Measurements from ENCODE around the gene TAGLN3. TPM values are rescaled to one million over a fixed set of nuclear protein-coding genes. Genes with fewer than 3 reads are reported as not detected.
A peak's percentile ranks its signal among the peaks of the same experiment; 100 is the strongest.

TAGLN3 gene
- total and polyA plus RNA-seq, 11 donors: 0.25 to 1.7 (median 0.77) TPM; not detected in 4

GRCh38 chr3:112004187-112004586 is 5.5 kb downstream of the TAGLN3 start:
- 89 to 91% (median 89%) methylated on average over 2 of the region's 2 CpGs for WGBS, 4 donors
- Histone ChIP-seq H3K9me3 (no peaks in the 10 kb centered on the region), H3K27me3 (peaks cover 0 to 17% (median 0%) of the 10 kb centered on the region in 9 donors), H3K4me3 (no peak overlapping the region), H3K36me3 (no peaks in the 10 kb centered on the region), H3K4me1 (peaks cover 0 to 18% (median 6%) of the 10 kb centered on the region in 12 donors), H3K27ac (no peak overlapping the region)
- no peak for ATAC-seq
- TF ChIP-seq CTCF (IDR thresholded peaks at IDR 0.05) (no peak), POLR2A (IDR thresholded peaks at IDR 0.05) (no peak)
- intact Hi-C loops (cut with DNase I): no loop called here
- DNase-seq: no peak

GRCh38 chr3:112004669-112005068 is 5.9 kb downstream of the TAGLN3 start:
- H3K4me1 ChIP-seq: peaks cover 0 to 14% (median 2%) of the 10 kb centered on the region in 12 donors
- no peaks in the 10 kb centered on the region for H3K9me3 ChIP-seq
- no peak for TF ChIP-seq CTCF (IDR thresholded peaks at IDR 0.05)
- no peak for TF ChIP-seq POLR2A (IDR thresholded peaks at IDR 0.05)
- H3K36me3 ChIP-seq: no peaks in the 10 kb centered on the region
- H3K27ac ChIP-seq: no peak overlapping the region
- no peak overlapping the region for H3K4me3 ChIP-seq
- no peak for ATAC-seq
- 91 to 96% (median 94%) methylated on average over 2 of the region's 2 CpGs for WGBS, 4 donors
- H3K27me3 ChIP-seq: peaks cover 0 to 12% (median 0%) of the 10 kb centered on the region in 9 donors
- DNase-seq: no peak
- intact Hi-C loops (cut with DNase I): no loop called here

- TF ChIP-seq CTCF (IDR thresholded peaks at IDR 0.05) (no peak), POLR2A (IDR thresholded peaks at IDR 0.05) (no peak)
- H3K9me3 ChIP-seq: no peaks in the 10 kb centered on the region
- H3K27ac ChIP-seq: no peak overlapping the region
- H3K4me1 ChIP-seq: peaks cover 0 to 15% (median 2%) of the 10 kb centered on the region in 12 donors
- 74 to 98% (median 86%) methylated on average over 4 of the region's 4 CpGs for WGBS, 4 donors
- no peak overlapping the region for H3K4me3 ChIP-seq
- no peaks in the 10 kb centered on the region for H3K36me3 ChIP-seq
- intact Hi-C loops (cut with DNase I): no loop called here
- no peak for ATAC-seq
- H3K27me3 ChIP-seq: peaks cover 0 to 7% (median 0%) of the 10 kb centered on the region in 9 donors
- DNase-seq: no peak
Measured at GRCh38 chr3:112005091-112005672, 6.5 kb downstream of the TAGLN3 start.

- DNase-seq (peak in 1 of 5 donors; percentile 32), ATAC-seq (no peak)
- no peak overlapping the region for H3K4me3 ChIP-seq
- TF ChIP-seq CTCF (IDR thresholded peaks at IDR 0.05) (no peak), POLR2A (IDR thresholded peaks at IDR 0.05) (no peak)
- no peaks in the 10 kb centered on the region for H3K9me3 ChIP-seq
- H3K4me1 ChIP-seq: peaks cover 0 to 35% (median 14%) of the 10 kb centered on the region in 12 donors
- H3K36me3 ChIP-seq: no peaks in the 10 kb centered on the region
- no peak overlapping the region for H3K27ac ChIP-seq
- 8 to 22% (median 16%) methylated on average over 1 of the region's 1 CpG for WGBS, 4 donors
- no peaks in the 10 kb centered on the region for H3K27me3 ChIP-seq
- intact Hi-C loops (cut with DNase I): loop anchor here in 1 of 10 donors (2.0 kb wide), 1 partner anchor 23 kb away; no protein-coding TSS in a partner anchor
Measured at GRCh38 chr3:112007633-112008032, 8.9 kb downstream of the TAGLN3 start.
